ENCODE data around the gene IGFBP1. TPM values are rescaled to one million over a fixed set of nuclear protein-coding genes. Genes with fewer than 3 reads are reported as not detected.

Gene IGFBP1
- polyA plus RNA-seq, 1 of the 3 experiments (the other 2 are of a cell fraction) = not detected

GRCh38 chr7:45886931-45887667 lies 1.2 kb upstream of the IGFBP1 start:
- TF ChIP-seq SIN3A (IDR thresholded peaks at IDR 0.05; ENCODE audit: borderline replicate concordance, low read depth, low read length) = no peak
- no peak for TF ChIP-seq TEAD4 (IDR thresholded peaks at IDR 0.05; ENCODE audit: borderline replicate concordance, insufficient read depth)
- 73% methylated on average over 5 of the region's 5 CpGs for WGBS (ENCODE audit: low lambda C conversion rate)
- CTCF ChIA-PET = interaction anchor here (1.5 to 7.2 kb wide), 4 partner anchors 15 to 1293 kb away, joined by 5 to 53 read pairs (median 24); partner anchors contain the start of gene IGFBP3

GRCh38 chr7:45888993-45889366 lies 692 bp downstream of the IGFBP1 start:
- no peaks in the 10 kb centered on the region for H3K9me3 ChIP-seq
- ChIA-PET POLR2A (no interaction called here), CTCF (interaction anchor here (1.5 to 7.2 kb wide), 4 partner anchors 10 to 1291 kb away, joined by 6 to 53 read pairs (median 28); partner anchors contain the start of gene IGFBP3)
- no peaks in the 10 kb centered on the region for H4K20me1 ChIP-seq (ENCODE audit: insufficient read depth)
- no peak overlapping the region for H2AFZ ChIP-seq (ENCODE audit: low read depth)
- peak overlapping the region; percentile 76 for H3K4me2 ChIP-seq
- peaks cover 0 to 8% of the 10 kb centered on the region in 2 experiments; a peak in 1 of 4 replicates for H3K4me1 ChIP-seq (ENCODE audit: control insufficient read depth in 1 of 2, insufficient read depth in 2 of 2, low read depth in 1 of 2, low read length in 1 of 2)
- peaks cover 7% of the 10 kb centered on the region; the same call in 1 of the 2 replicates for H3K27me3 ChIP-seq (ENCODE audit: insufficient read depth)
- TF ChIP-seq FOXM1 (IDR thresholded peaks at IDR 0.05; ENCODE audit: low read depth) (no peak), FOXJ3 (CRISPR knock-in tag; IDR thresholded peaks at IDR 0.05) (no peak)
- no peaks in the 10 kb centered on the region for H3K36me3 ChIP-seq (replicated peaks in 1 of 2; ENCODE audit: control insufficient read depth in 1 of 2, insufficient read depth in 2 of 2, low read length in 1 of 2)
- no peaks in the 10 kb centered on the region for H3K9me2 ChIP-seq
- H3K79me2 ChIP-seq (ENCODE audit: insufficient read depth) = no peaks in the 10 kb centered on the region
- DNase-seq = no peak
- no peaks in the 10 kb centered on the region for H3F3A ChIP-seq (replicated peaks; ENCODE audit: insufficient read depth)
- peak overlapping the region; percentile 37 to 53; a peak in 3 of 4 replicates for H3K4me3 ChIP-seq (ENCODE audit: low read depth in 2 of 2, low read length in 1 of 2)
- WGBS (ENCODE audit: low lambda C conversion rate) = 63% methylated on average over 7 of the region's 14 CpGs
- H3K27ac ChIP-seq (ENCODE audit: low read depth in 2 of 2, low read length in 1 of 2) = no peak overlapping the region
- no peak overlapping the region for H3K9ac ChIP-seq

More at GRCh38 chr7:45886931-45887667, 1.2 kb upstream of the IGFBP1 start:
- Histone ChIP-seq H3K4me1 (ENCODE audit: control insufficient read depth in 1 of 2, insufficient read depth in 2 of 2, low read depth in 1 of 2, low read length in 1 of 2) (peaks cover 0 to 8% of the 10 kb centered on the region in 2 experiments; a peak in 1 of 4 replicates), H3K9ac (no peak overlapping the region), H2AFZ (ENCODE audit: low read depth) (no peak overlapping the region), H3K4me2 (no peak overlapping the region), H3K9me3 (no peaks in the 10 kb centered on the region), H3F3A (replicated peaks; ENCODE audit: insufficient read depth) (no peaks in the 10 kb centered on the region), H3K27me3 (ENCODE audit: insufficient read depth) (peaks cover 7% of the 10 kb centered on the region; the same call in 1 of the 2 replicates), H3K27ac (ENCODE audit: low read depth in 2 of 2, low read length in 1 of 2) (no peak overlapping the region), H3K9me2 (no peaks in the 10 kb centered on the region), H3K79me2 (ENCODE audit: insufficient read depth) (no peaks in the 10 kb centered on the region), H3K36me3 (replicated peaks in 1 of 2; ENCODE audit: control insufficient read depth in 1 of 2, insufficient read depth in 2 of 2, low read length in 1 of 2) (no peaks in the 10 kb centered on the region), H4K20me1 (ENCODE audit: insufficient read depth) (no peaks in the 10 kb centered on the region), H3K4me3 (ENCODE audit: low read depth in 2 of 2, low read length in 1 of 2) (no peak overlapping the region)
- DNase-seq = no peak
- POLR2A ChIA-PET = no interaction called here

GRCh38 chr7:45889367-45890067 lies 1.2 kb downstream of the IGFBP1 start:
- WGBS (ENCODE audit: low lambda C conversion rate) = 74% methylated on average over 8 of the region's 8 CpGs
- H4K20me1 ChIP-seq (ENCODE audit: insufficient read depth) = no peaks in the 10 kb centered on the region
- H3K36me3 ChIP-seq (replicated peaks in 1 of 2; ENCODE audit: control insufficient read depth in 1 of 2, insufficient read depth in 2 of 2, low read length in 1 of 2) = no peaks in the 10 kb centered on the region
- H3F3A ChIP-seq (replicated peaks; ENCODE audit: insufficient read depth) = no peaks in the 10 kb centered on the region
- H2AFZ ChIP-seq (ENCODE audit: low read depth) = no peak overlapping the region
- H3K4me2 ChIP-seq = 0 out of 2 replicates have a peak overlapping the region, but pooled peaks have one; percentile 76
- H3K4me3 ChIP-seq (ENCODE audit: low read depth in 2 of 2, low read length in 1 of 2) = no peak overlapping the region
- no peaks in the 10 kb centered on the region for H3K9me2 ChIP-seq
- peaks cover 0 to 8% of the 10 kb centered on the region in 2 experiments; a peak in 1 of 4 replicates for H3K4me1 ChIP-seq (ENCODE audit: control insufficient read depth in 1 of 2, insufficient read depth in 2 of 2, low read depth in 1 of 2, low read length in 1 of 2)
- ChIA-PET CTCF (interaction anchor here (1.3 to 7.2 kb wide), 6 partner anchors 10 to 1291 kb away, joined by 5 to 53 read pairs (median 18); partner anchors contain the start of gene IGFBP3), POLR2A (no interaction called here)
- no peak overlapping the region for H3K9ac ChIP-seq
- peaks cover 7% of the 10 kb centered on the region; the same call in 1 of the 2 replicates for H3K27me3 ChIP-seq (ENCODE audit: insufficient read depth)
- no peak overlapping the region for H3K27ac ChIP-seq (ENCODE audit: low read depth in 2 of 2, low read length in 1 of 2)
- H3K79me2 ChIP-seq (ENCODE audit: insufficient read depth) = no peaks in the 10 kb centered on the region
- TF ChIP-seq EP300 (IDR thresholded peaks at IDR 0.05; ENCODE audit: borderline replicate concordance in 1 of 2, low read depth in 1 of 2, low read length in 1 of 2) (no peak), TEAD4 (IDR thresholded peaks at IDR 0.05; ENCODE audit: borderline replicate concordance, insufficient read depth) (no peak), SMC3 (IDR thresholded peaks at IDR 0.05; ENCODE audit: low read depth, low read length) (no peak), RFX5 (IDR thresholded peaks at IDR 0.05; ENCODE audit: low read length) (no peak), RCOR1 (IDR thresholded peaks at IDR 0.05; ENCODE audit: low read length) (no peak)
- DNase-seq = no peak
- no peaks in the 10 kb centered on the region for H3K9me3 ChIP-seq
